GM12878 (cell line): ENCODE data around the gene SOAT2. TPM values are rescaled to one million over a fixed set of nuclear protein-coding genes. Genes with fewer than 3 reads are reported as not detected.

ENCODE experiments used
- ATAC-seq: fragments of 200-7000 bp; cut with Tn5 transposase; 3 replicates; pipeline ENCODE4 v1.9.1; 2020; ENCODE audit warnings: mild to moderate bottlenecking, moderate library complexity
- BruUV-seq: library from RNA; stranded (reverse); fragments of 400-500 nt; replicated peaks from 2 replicates; lab custom pipeline; 2021; lab: Mats Ljungman, UMichigan
- CTCF ChIA-PET: fragments of 300-600 bp; sonication (Branson Sonifier 250); formaldehyde crosslinking; extraction: SDS; loops from one replicate; lab custom pipeline; 2021; ENCODE audit warnings: inconsistent platforms; lab: Yijun Ruan, JAX
- POLR2A ChIA-PET: fragments of 350-600 bp; formaldehyde crosslinking; extraction: SDS; loops from one replicate; lab custom pipeline; 2021; ENCODE audit warnings: inconsistent platforms; lab: Charles Lee
- RAD21 ChIA-PET: fragments of 300-600 bp; sonication (Branson Sonifier 250); formaldehyde crosslinking; loops from one replicate; lab custom pipeline; 2023; ENCODE audit warnings: antibody characterized with exemption; ENCODE audit not compliant: unreplicated experiment; lab: Charles Lee
- SMC1A ChIA-PET: fragments of 300-600 bp; sonication (Branson Sonifier 250); formaldehyde crosslinking; loops from one replicate; lab custom pipeline; 2023; ENCODE audit not compliant: unreplicated experiment, uncharacterized antibody; lab: Charles Lee
- DNase-seq: peaks from one replicate; pipeline ENCODE4 v3.0.0-alpha.2; 2011; ENCODE audit warnings: low read depth, low spot score
- FAIRE-seq: peaks from 3 replicates; lab custom pipeline; 2011; peaks lifted over from hg19 to GRCh38; lab: Jason Lieb, UNC
- H2AFZ ChIP-seq: 2 replicates; pipeline ENCODE4 v1.6.0; 2011; ENCODE audit warnings: low read depth, low read length, control low read depth; ENCODE audit not compliant: control insufficient read depth
- H3K27ac ChIP-seq: 2 replicates; pipeline ENCODE4 v1.5.1; 2011; ENCODE audit warnings: control low read depth; ENCODE audit not compliant: control insufficient read depth, insufficient read depth
- H3K27me3 ChIP-seq, 2 experiments: replicated peaks in 1 of 2; 2 replicates each; pipeline versions ENCODE4 v1.6.0 to v1.6.1; 2011; ENCODE audit warnings: low read length in 1 of 2; ENCODE audit not compliant: control insufficient read depth in 2 of 2, insufficient read depth in 2 of 2
- H3K36me3 ChIP-seq, 2 experiments: 2 replicates each; pipeline ENCODE4 v1.5.1; 2011; ENCODE audit warnings: low read length in 1 of 2; ENCODE audit not compliant: control insufficient read depth in 2 of 2, insufficient read depth in 2 of 2
- H3K4me1 ChIP-seq: 2 replicates; pipeline ENCODE4 v1.6.1; 2011; ENCODE audit warnings: mild to moderate bottlenecking, low read length, moderate library complexity, mixed read lengths; ENCODE audit not compliant: control insufficient read depth, insufficient read depth
- H3K4me2 ChIP-seq: 2 replicates; pipeline ENCODE4 v1.6.0; 2011; ENCODE audit warnings: control low read depth; ENCODE audit not compliant: control insufficient read depth, insufficient read depth
- H3K4me3 ChIP-seq: fragments of 200-600 bp; sonication (generic); 2 replicates; pipeline ENCODE4 v1.5.1; 2016
- H3K79me2 ChIP-seq: 2 replicates; pipeline ENCODE4 v1.6.0; 2011; ENCODE audit warnings: low read length; ENCODE audit not compliant: control insufficient read depth, insufficient read depth
- H3K9ac ChIP-seq: 2 replicates; pipeline ENCODE4 v1.8.0; 2011; ENCODE audit warnings: low read length, control low read depth, mixed read lengths; ENCODE audit not compliant: control insufficient read depth, insufficient read depth
- H3K9me3 ChIP-seq: replicated peaks from 3 replicates; pipeline ENCODE4 v1.5.1; 2011; ENCODE audit warnings: mild to moderate bottlenecking, low read length; ENCODE audit not compliant: control insufficient read depth, insufficient read depth
- H4K20me1 ChIP-seq: 2 replicates; pipeline ENCODE4 v1.6.0; 2011; ENCODE audit not compliant: control insufficient read depth, insufficient read depth
- BHLHE40 ChIP-seq, 2 experiments: fragments of 450-650 bp in 1 of 2; IDR thresholded peaks; 2 replicates each; pipeline ENCODE4 v1.6.1; 2011 to 2017; ENCODE audit warnings: low read depth in 2 of 2, borderline replicate concordance in 1 of 2, improper control_type of control experiment in 1 of 2, low read length in 1 of 2, mild to moderate bottlenecking in 1 of 2
- EED ChIP-seq: sonication (generic); IDR thresholded peaks from 2 replicates; pipeline ENCODE4 v1.6.1; 2016; ENCODE audit warnings: antibody characterized with exemption, low read depth
- HDAC2 ChIP-seq: fragments of 200-600 bp; sonication (generic); IDR thresholded peaks from 2 replicates; pipeline ENCODE4 v1.6.1; 2017
- MTA3 ChIP-seq: IDR thresholded peaks from 2 replicates; pipeline ENCODE4 v1.6.1; 2012; ENCODE audit warnings: low read length, inconsistent platforms, borderline replicate concordance
- MYB ChIP-seq: fragments of 150-350 bp; IDR thresholded peaks from 2 replicates; pipeline ENCODE4 v1.6.1; 2014; ENCODE audit warnings: mild to moderate bottlenecking, low read depth, low read length, borderline replicate concordance
- PAX8 ChIP-seq: fragments of 450-650 bp; IDR thresholded peaks from 2 replicates; pipeline ENCODE4 v1.6.1; 2017; ENCODE audit warnings: mild to moderate bottlenecking, moderate library complexity
- POU2F2 ChIP-seq: IDR thresholded peaks from 3 replicates; pipeline ENCODE4 v1.6.1; 2011; ENCODE audit warnings: low read depth, mild to moderate bottlenecking, low read length, borderline replicate concordance
- RAD51 ChIP-seq: fragments of 450-650 bp; IDR thresholded peaks from 2 replicates; pipeline ENCODE4 v1.6.1; 2016; ENCODE audit warnings: moderate library complexity, mild to moderate bottlenecking, inconsistent platforms
- RBBP5 ChIP-seq: fragments of 200-600 bp; sonication (generic); conservative IDR thresholded peaks from 2 replicates; pipeline ENCODE4 v1.6.1; 2016
- SPI1 ChIP-seq: IDR thresholded peaks from 2 replicates; pipeline ENCODE4 v1.6.1; 2011; ENCODE audit warnings: low read depth, mild to moderate bottlenecking, low read length, moderate library complexity, borderline replicate concordance; ENCODE audit not compliant: insufficient read depth
- TARDBP ChIP-seq: IDR thresholded peaks from 2 replicates; pipeline ENCODE4 v1.6.1; 2016; ENCODE audit warnings: borderline replicate concordance
- ZNF274 ChIP-seq: IDR thresholded peaks from one replicate; pipeline ENCODE4 v1.8.0; 2011; ENCODE audit not compliant: insufficient read length, insufficient read depth
- WGBS: methylation state at CpG from one replicate; pipeline ENCODE4 v1.1.6; 2016; ENCODE audit warnings: low lambda C conversion rate; ENCODE audit not compliant: insufficient replicate concordance, insufficient coverage; ENCODE audit errors: missing lambda C conversion rate; 5-methylcytosine and 5-hydroxymethylcytosine counted together
- in situ Hi-C: fragments of 300-500 bp; cut with MboI; formaldehyde crosslinking; loops from 9 replicates; pipeline ENCODE4 v1.14.3; 2018; ENCODE audit warnings: mixed read lengths
- intact Hi-C: fragments of 100-400 bp; cut with micrococcal nuclease; formaldehyde crosslinking; loops from one replicate; pipeline ENCODE4 v1.14.2; 2022; ENCODE audit not compliant: unreplicated experiment
- polyA plus RNA-seq, 11 experiments: library from polyadenylated mRNA; depleted of rRNA in 4 of 11; unstranded in 6 of 11; stranded (reverse) in 5 of 11; fragments of >200 nt; fragmentation: Nextera tagmentation in 4 of 11; fragmentation: Illumina TruSeq in 1 of 11; extraction: Ambion mirVana in 4 of 11; extraction: Trizol in 1 of 11; gene quantifications; 1 replicate in 1 of 11; 2 replicates in 10 of 11; pipeline versions ENCODE4 v1.2.1 to v1.2.3, GENCODE V29; 2011 to 2016; ENCODE audit warnings: inconsistent platforms in 2 of 11, missing spikeins in 2 of 11, low read depth in 1 of 11
- total RNA-seq, 4 experiments: library from RNA; depleted of rRNA in 3 of 4; stranded (reverse); fragments of >200 nt in 3 of 4; fragmentation: Illumina TruSeq in 1 of 4; extraction: Trizol in 1 of 4; gene quantifications; 2 replicates each; pipeline versions ENCODE4 v1.2.1 to v1.2.3, GENCODE V29; 2013 to 2021
- TF ChIP-seq, protein P1 (sequence below): IDR thresholded peaks from 2 replicates; pipeline ENCODE4 v1.6.1; 2012; ENCODE audit warnings: low read length, inconsistent platforms
- TF ChIP-seq, protein P2 (sequence below): fragments of 450-650 bp; IDR thresholded peaks from 2 replicates; pipeline ENCODE4 v1.6.1; 2017; ENCODE audit warnings: mild to moderate bottlenecking
- TF ChIP-seq, protein P3 (sequence below): fragments of 450-650 bp; IDR thresholded peaks from 2 replicates; pipeline ENCODE4 v1.6.1; 2016; ENCODE audit warnings: mild to moderate bottlenecking
- TF ChIP-seq, protein P4 (sequence below): IDR thresholded peaks from 2 replicates; pipeline ENCODE4 v1.6.1; 2011; ENCODE audit warnings: mild to moderate bottlenecking, low read depth, low read length, moderate library complexity; ENCODE audit not compliant: insufficient replicate concordance

The SOAT2 gene
- total and polyA plus RNA-seq, 10 of the 15 experiments (the other 5 are each of a cell fraction or from before 2014, with no cell fraction given) = 0.08 to 1.7 (median 0.69) TPM

DNA sequence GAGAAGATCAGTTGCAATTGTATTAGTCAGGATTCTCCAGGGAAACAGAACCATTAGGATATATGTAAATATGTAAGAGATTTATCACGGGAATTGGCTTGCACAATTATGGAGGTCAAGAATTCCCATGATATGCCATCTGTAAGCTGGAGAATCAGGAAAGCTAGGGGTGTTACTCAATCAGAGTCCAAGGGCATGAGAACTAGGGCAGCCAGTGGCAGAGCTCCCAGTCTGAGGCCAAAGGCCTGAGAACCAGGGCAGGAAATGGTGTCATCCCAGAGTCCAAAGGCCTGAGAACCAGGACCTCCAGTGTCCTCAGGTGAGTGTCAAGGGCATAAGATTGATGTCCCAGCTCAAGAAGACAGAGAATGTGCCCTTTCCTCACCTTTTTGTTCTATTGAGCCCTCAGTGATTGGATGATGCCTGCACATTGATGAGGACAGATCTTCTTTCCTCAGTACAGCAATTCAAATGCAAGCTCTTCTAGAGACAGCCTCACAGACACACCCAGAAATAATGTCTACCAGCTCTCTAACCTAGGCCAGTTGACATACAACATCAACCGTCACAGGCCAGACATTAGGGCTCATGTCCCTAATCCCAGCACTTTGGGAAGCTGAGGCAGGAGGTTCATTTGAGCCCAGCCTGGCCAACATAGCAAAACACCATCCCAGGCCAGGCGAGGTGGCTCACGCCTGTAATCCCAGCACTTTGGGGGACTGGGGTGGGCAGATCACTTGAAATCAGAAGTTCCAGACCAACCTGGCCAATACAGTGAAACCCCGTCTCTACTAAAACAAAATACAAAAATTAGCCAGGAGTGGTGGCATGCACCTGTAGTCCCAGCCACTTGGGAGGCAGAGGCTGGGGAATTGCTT is 42.3 kb downstream of the SOAT2 start:
- ChIA-PET CTCF (interaction anchor here (1.4 to 2.0 kb wide), 2 partner anchors 199 to 207 kb away, joined by 4 to 5 read pairs; no protein-coding TSS in a partner anchor), RAD21 (no interaction called here), POLR2A (interaction anchor here (0.6 kb wide), 1 partner anchor 258 kb away, joined by 3 read pairs; no protein-coding TSS in a partner anchor), SMC1A (interaction anchor here (0.7 to 1.6 kb wide), 3 partner anchors 15 to 75 kb away, joined by 3 to 4 read pairs (median 4); no protein-coding TSS in a partner anchor)
- no peaks in the 10 kb centered on the region for H3K36me3 ChIP-seq
- no peaks in the 10 kb centered on the region; the same call in 2 of the 3 replicates for H3K9me3 ChIP-seq
- no peak overlapping the region for H3K4me3 ChIP-seq
- BruUV-seq = no TSS peak
- WGBS = 54% methylated on average over 5 of the region's 5 CpGs
- ATAC-seq = no peak
- no peaks in the 10 kb centered on the region for H4K20me1 ChIP-seq
- TF ChIP-seq PAX8 (no peak), ZNF274 (no peak), BHLHE40 (IDR thresholded peaks at IDR 0.05; ENCODE audit: borderline replicate concordance in 1 of 2, low read depth in 2 of 2, low read length in 1 of 2) (no peak), MTA3 (no peak), RAD51 (no peak), SPI1 (no peak), POU2F2 (no peak), RBBP5 (no peak), TARDBP (no peak), MYB (no peak), EED (no peak), HDAC2 (no peak)
- TF ChIP-seq, protein P1, sequence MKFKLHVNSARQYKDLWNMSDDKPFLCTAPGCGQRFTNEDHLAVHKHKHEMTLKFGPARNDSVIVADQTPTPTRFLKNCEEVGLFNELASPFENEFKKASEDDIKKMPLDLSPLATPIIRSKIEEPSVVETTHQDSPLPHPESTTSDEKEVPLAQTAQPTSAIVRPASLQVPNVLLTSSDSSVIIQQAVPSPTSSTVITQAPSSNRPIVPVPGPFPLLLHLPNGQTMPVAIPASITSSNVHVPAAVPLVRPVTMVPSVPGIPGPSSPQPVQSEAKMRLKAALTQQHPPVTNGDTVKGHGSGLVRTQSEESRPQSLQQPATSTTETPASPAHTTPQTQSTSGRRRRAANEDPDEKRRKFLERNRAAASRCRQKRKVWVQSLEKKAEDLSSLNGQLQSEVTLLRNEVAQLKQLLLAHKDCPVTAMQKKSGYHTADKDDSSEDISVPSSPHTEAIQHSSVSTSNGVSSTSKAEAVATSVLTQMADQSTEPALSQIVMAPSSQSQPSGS = no peak
- TF ChIP-seq, protein P2, sequence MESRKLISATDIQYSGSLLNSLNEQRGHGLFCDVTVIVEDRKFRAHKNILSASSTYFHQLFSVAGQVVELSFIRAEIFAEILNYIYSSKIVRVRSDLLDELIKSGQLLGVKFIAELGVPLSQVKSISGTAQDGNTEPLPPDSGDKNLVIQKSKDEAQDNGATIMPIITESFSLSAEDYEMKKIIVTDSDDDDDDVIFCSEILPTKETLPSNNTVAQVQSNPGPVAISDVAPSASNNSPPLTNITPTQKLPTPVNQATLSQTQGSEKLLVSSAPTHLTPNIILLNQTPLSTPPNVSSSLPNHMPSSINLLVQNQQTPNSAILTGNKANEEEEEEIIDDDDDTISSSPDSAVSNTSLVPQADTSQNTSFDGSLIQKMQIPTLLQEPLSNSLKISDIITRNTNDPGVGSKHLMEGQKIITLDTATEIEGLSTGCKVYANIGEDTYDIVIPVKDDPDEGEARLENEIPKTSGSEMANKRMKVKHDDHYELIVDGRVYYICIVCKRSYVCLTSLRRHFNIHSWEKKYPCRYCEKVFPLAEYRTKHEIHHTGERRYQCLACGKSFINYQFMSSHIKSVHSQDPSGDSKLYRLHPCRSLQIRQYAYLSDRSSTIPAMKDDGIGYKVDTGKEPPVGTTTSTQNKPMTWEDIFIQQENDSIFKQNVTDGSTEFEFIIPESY = no peak
- TF ChIP-seq, protein P3, sequence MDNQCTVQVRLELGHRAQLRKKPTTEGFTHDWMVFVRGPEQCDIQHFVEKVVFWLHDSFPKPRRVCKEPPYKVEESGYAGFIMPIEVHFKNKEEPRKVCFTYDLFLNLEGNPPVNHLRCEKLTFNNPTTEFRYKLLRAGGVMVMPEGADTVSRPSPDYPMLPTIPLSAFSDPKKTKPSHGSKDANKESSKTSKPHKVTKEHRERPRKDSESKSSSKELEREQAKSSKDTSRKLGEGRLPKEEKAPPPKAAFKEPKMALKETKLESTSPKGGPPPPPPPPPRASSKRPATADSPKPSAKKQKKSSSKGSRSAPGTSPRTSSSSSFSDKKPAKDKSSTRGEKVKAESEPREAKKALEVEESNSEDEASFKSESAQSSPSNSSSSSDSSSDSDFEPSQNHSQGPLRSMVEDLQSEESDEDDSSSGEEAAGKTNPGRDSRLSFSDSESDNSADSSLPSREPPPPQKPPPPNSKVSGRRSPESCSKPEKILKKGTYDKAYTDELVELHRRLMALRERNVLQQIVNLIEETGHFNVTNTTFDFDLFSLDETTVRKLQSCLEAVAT = no peak
- TF ChIP-seq, protein P4, sequence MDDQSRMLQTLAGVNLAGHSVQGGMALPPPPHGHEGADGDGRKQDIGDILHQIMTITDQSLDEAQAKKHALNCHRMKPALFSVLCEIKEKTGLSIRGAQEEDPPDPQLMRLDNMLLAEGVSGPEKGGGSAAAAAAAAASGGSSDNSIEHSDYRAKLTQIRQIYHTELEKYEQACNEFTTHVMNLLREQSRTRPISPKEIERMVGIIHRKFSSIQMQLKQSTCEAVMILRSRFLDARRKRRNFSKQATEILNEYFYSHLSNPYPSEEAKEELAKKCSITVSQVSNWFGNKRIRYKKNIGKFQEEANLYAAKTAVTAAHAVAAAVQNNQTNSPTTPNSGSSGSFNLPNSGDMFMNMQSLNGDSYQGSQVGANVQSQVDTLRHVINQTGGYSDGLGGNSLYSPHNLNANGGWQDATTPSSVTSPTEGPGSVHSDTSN = no peak
- H3K27ac ChIP-seq = no peak overlapping the region
- no peak overlapping the region for H2AFZ ChIP-seq
- no peak for DNase-seq
- H3K79me2 ChIP-seq = no peaks in the 10 kb centered on the region
- FAIRE-seq = no peak
- no peak overlapping the region for H3K4me2 ChIP-seq
- H3K27me3 ChIP-seq = no peaks in the 10 kb centered on the region
- intact Hi-C loops = no loop called here
- H3K9ac ChIP-seq = no peak overlapping the region
- H3K4me1 ChIP-seq = no peaks in the 10 kb centered on the region
- in situ Hi-C loops = no loop called here
